ENCODE measurements around the gene FNIP2. TPM values are rescaled to one million over a fixed set of nuclear protein-coding genes. Genes with fewer than 3 reads are reported as not detected.
"Not testable (repeated sequence)": the region's sequence is repeated elsewhere in the genome, so short reads cannot be mapped to it uniquely, and the experiment has no call there.

The FNIP2 gene
- total RNA-seq, 1 experiment from 2014 or later = 15.8 TPM

DNA sequence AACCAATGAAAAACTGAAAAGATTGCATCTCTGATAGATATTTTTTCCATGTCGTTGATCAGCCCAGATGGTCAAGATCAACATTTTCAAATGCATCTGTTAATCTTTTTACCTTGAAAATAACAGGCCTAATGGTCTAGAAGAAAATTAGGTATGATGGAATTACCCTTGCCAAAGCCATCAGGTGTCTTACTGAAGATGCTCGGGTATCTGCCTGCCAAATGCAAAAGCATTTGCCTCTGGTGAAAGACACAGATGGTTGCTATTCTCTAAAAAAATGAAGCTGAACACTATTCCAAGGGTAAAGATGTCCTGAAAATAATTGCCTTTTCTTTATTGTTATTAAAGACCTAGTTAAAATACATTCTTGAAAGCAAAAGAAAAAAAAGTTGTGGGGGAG, 126.0 kb downstream of the FNIP2 start:
- intact Hi-C loops (cut with micrococcal nuclease; ENCODE audit: unreplicated experiment) = no loop called here
- peaks cover 5% of the 10 kb centered on the region for H3K36me3 Mint-ChIP-seq (ENCODE audit: insufficient read depth, unreplicated experiment)
- Histone ChIP-seq H3K9me3 (no peaks in the 10 kb centered on the region), H3K36me3 (ENCODE audit: control insufficient read depth, insufficient read depth, low read length) (no peaks in the 10 kb centered on the region), H3K27me3 (replicated peaks; ENCODE audit: control insufficient read depth, insufficient read depth, low read length) (no peaks in the 10 kb centered on the region), H3K4me1 (peaks cover 15% of the 10 kb centered on the region), H3K4me3 (ENCODE audit: low read depth, low read length) (no peak overlapping the region)
- peaks cover 31% of the 10 kb centered on the region for H3K4me1 Mint-ChIP-seq (ENCODE audit: low read depth, unreplicated experiment)
- POLR2A ChIA-PET = no interaction called here
- H3K27ac Mint-ChIP-seq (ENCODE audit: unreplicated experiment) = no peak overlapping the region
- DNase-seq = no peak
- no peak for TF ChIP-seq CTCF (IDR thresholded peaks at IDR 0.05; ENCODE audit: insufficient read depth in 1 of 2, low read depth in 1 of 2, low read length in 1 of 2, severe bottlenecking in 1 of 2, unreplicated experiment in 1 of 2)
- no peak overlapping the region for H3K4me3 Mint-ChIP-seq (ENCODE audit: unreplicated experiment)
- H3K27me3 Mint-ChIP-seq (ENCODE audit: insufficient read depth, unreplicated experiment) = no peaks in the 10 kb centered on the region
- H3K9me3 Mint-ChIP-seq (ENCODE audit: unreplicated experiment) = peaks cover 13% of the 10 kb centered on the region
- BruUV-seq (replicated peaks) = no TSS peak
- CTCF ChIA-PET = no interaction called here

GRCh38 chr4:158895797-158896576, 127.2 kb downstream of the FNIP2 start:
- no peaks in the 10 kb centered on the region for H3K36me3 ChIP-seq (ENCODE audit: control insufficient read depth, insufficient read depth, low read length)
- Mint-ChIP-seq H3K4me3 (ENCODE audit: unreplicated experiment) (no peak overlapping the region), H3K9me3 (ENCODE audit: unreplicated experiment) (peaks cover 25% of the 10 kb centered on the region), H3K4me1 (ENCODE audit: low read depth, unreplicated experiment) (peaks cover 29% of the 10 kb centered on the region), H3K27ac (ENCODE audit: unreplicated experiment) (no peak overlapping the region), H3K27me3 (ENCODE audit: insufficient read depth, unreplicated experiment) (no peaks in the 10 kb centered on the region), H3K36me3 (ENCODE audit: insufficient read depth, unreplicated experiment) (peaks cover 5% of the 10 kb centered on the region)
- CTCF ChIA-PET = no interaction called here
- peak in 1 of 2 experiments; percentile 20 for DNase-seq
- intact Hi-C loops (cut with micrococcal nuclease; ENCODE audit: unreplicated experiment) = no loop called here
- TF ChIP-seq CTCF (IDR thresholded peaks at IDR 0.05; ENCODE audit: insufficient read depth in 1 of 2, low read depth in 1 of 2, low read length in 1 of 2, severe bottlenecking in 1 of 2, unreplicated experiment in 1 of 2) = peak in 1 of 2 experiments; percentile 15
- no peaks in the 10 kb centered on the region for H3K27me3 ChIP-seq (replicated peaks; ENCODE audit: control insufficient read depth, insufficient read depth, low read length)
- no TSS peak for BruUV-seq (replicated peaks)
- no peaks in the 10 kb centered on the region for H3K9me3 ChIP-seq
- peaks cover 9% of the 10 kb centered on the region for H3K4me1 ChIP-seq
- H3K4me3 ChIP-seq (ENCODE audit: low read depth, low read length) = no peak overlapping the region
- POLR2A ChIA-PET = no interaction called here

- H3K27me3 ChIP-seq (replicated peaks; ENCODE audit: control insufficient read depth, insufficient read depth, low read length); POLR2A ChIA-PET; H3K36me3 Mint-ChIP-seq (ENCODE audit: insufficient read depth, unreplicated experiment); BruUV-seq (replicated peaks); H3K27me3 Mint-ChIP-seq (ENCODE audit: insufficient read depth, unreplicated experiment); H3K27ac Mint-ChIP-seq (ENCODE audit: unreplicated experiment); H3K9me3 ChIP-seq; DNase-seq; H3K4me1 ChIP-seq; intact Hi-C loops (cut with micrococcal nuclease; ENCODE audit: unreplicated experiment); H3K36me3 ChIP-seq (ENCODE audit: control insufficient read depth, insufficient read depth, low read length); CTCF ChIA-PET; H3K4me3 Mint-ChIP-seq (ENCODE audit: unreplicated experiment); H3K4me3 ChIP-seq (ENCODE audit: low read depth, low read length): not testable (repeated sequence)
- Mint-ChIP-seq H3K4me1 (ENCODE audit: low read depth, unreplicated experiment) (peaks cover 22% of the 10 kb centered on the region), H3K9me3 (ENCODE audit: unreplicated experiment) (peaks cover 31% of the 10 kb centered on the region)
These were observed 127.9 kb downstream of the FNIP2 start for GRCh38 chr4:158896577-158897238.

DNA sequence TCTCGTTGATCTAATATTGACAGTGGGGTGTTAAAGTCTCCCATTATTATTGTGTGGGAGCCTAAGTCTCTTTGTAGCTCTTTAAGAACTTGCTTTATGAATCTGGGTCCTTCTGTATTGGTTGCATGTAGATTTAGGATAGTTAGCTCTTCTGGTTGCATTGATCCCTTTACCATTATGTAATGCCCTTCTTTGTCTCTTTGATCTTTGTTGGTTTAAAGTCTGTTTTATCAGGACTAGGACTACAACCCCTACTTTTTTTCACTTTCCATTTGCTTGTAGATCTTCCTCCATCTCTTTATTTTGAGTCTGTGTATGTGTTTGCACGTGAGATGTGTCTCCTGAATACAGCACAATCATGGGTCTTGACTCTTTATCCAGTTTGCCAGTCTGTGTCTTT, 131.6 kb downstream of the FNIP2 start:
- intact Hi-C loops (cut with micrococcal nuclease; ENCODE audit: unreplicated experiment); DNase-seq; H3K9me3 ChIP-seq; H3K36me3 Mint-ChIP-seq (ENCODE audit: insufficient read depth, unreplicated experiment); H3K27me3 ChIP-seq (replicated peaks; ENCODE audit: control insufficient read depth, insufficient read depth, low read length); H3K27me3 Mint-ChIP-seq (ENCODE audit: insufficient read depth, unreplicated experiment); H3K4me3 ChIP-seq (ENCODE audit: low read depth, low read length); POLR2A ChIA-PET; CTCF ChIA-PET; H3K27ac Mint-ChIP-seq (ENCODE audit: unreplicated experiment); BruUV-seq (replicated peaks); H3K36me3 ChIP-seq (ENCODE audit: control insufficient read depth, insufficient read depth, low read length); H3K4me3 Mint-ChIP-seq (ENCODE audit: unreplicated experiment): not testable (repeated sequence)
- peaks cover 11% of the 10 kb centered on the region; the same call in 1 of the 2 replicates for H3K4me1 ChIP-seq
- H3K9me3 Mint-ChIP-seq (ENCODE audit: unreplicated experiment) = peaks cover 34% of the 10 kb centered on the region
- peaks cover 12% of the 10 kb centered on the region for H3K4me1 Mint-ChIP-seq (ENCODE audit: low read depth, unreplicated experiment)

GRCh38 chr4:158902280-158903078, 133.7 kb downstream of the FNIP2 start:
- H3K36me3 Mint-ChIP-seq (ENCODE audit: insufficient read depth, unreplicated experiment); POLR2A ChIA-PET; H3K36me3 ChIP-seq (ENCODE audit: control insufficient read depth, insufficient read depth, low read length); H3K9me3 ChIP-seq; H3K27me3 Mint-ChIP-seq (ENCODE audit: insufficient read depth, unreplicated experiment); BruUV-seq (replicated peaks); intact Hi-C loops (cut with micrococcal nuclease; ENCODE audit: unreplicated experiment); H3K4me3 Mint-ChIP-seq (ENCODE audit: unreplicated experiment); H3K4me3 ChIP-seq (ENCODE audit: low read depth, low read length); H3K27me3 ChIP-seq (replicated peaks; ENCODE audit: control insufficient read depth, insufficient read depth, low read length): not testable (repeated sequence)
- H3K4me1 Mint-ChIP-seq (ENCODE audit: low read depth, unreplicated experiment) = peaks cover 12% of the 10 kb centered on the region
- H3K27ac Mint-ChIP-seq (ENCODE audit: unreplicated experiment) = peak overlapping the region; percentile 7
- CTCF ChIA-PET = interaction anchor here (1.2 kb wide), 1 partner anchor 46 kb away, joined by 3 read pairs; no protein-coding TSS in a partner anchor
- H3K4me1 ChIP-seq = peaks cover 11% of the 10 kb centered on the region; the same call in 1 of the 2 replicates
- H3K9me3 Mint-ChIP-seq (ENCODE audit: unreplicated experiment) = peaks cover 34% of the 10 kb centered on the region
- peak; percentile 76 to 86 for DNase-seq

Data from Caco-2 (cell line).